Neural progenitor cell (in vitro differentiated cells): Measurements from ENCODE around the gene CALY. TPM values are rescaled to one million over a fixed set of nuclear protein-coding genes. Genes with fewer than 3 reads are reported as not detected.

Experiments used
- DNase-seq: peaks from one replicate; pipeline ENCODE4 v3.0.0-alpha.2; 2016; ENCODE audit warnings: low spot score
- H2AFZ ChIP-seq: fragments of 200-600 bp; sonication (generic); replicated peaks from 2 replicates; pipeline ENCODE4 v1.6.1; 2016; ENCODE audit warnings: antibody characterized with exemption
- H3F3A ChIP-seq: fragments of 200-600 bp; sonication (generic); 2 replicates; pipeline ENCODE4 v1.6.1; 2016; ENCODE audit warnings: antibody characterized with exemption, low read depth
- H3K27ac ChIP-seq: fragments of 200-600 bp; sonication (generic); 2 replicates; pipeline ENCODE4 v1.5.1; 2016; ENCODE audit warnings: mild to moderate bottlenecking
- H3K27me3 ChIP-seq: fragments of 200-600 bp; sonication (generic); 2 replicates; pipeline ENCODE4 v1.6.1; 2016; ENCODE audit warnings: mild to moderate bottlenecking, moderate library complexity
- H3K36me3 ChIP-seq: fragments of 200-600 bp; sonication (generic); 2 replicates; pipeline ENCODE4 v1.5.1; 2016
- H3K4me1 ChIP-seq: fragments of 200-600 bp; sonication (generic); 2 replicates; pipeline ENCODE4 v1.6.1; 2016; ENCODE audit warnings: mixed run types
- H3K4me2 ChIP-seq: fragments of 200-600 bp; sonication (generic); 2 replicates; pipeline ENCODE4 v1.6.1; 2016
- H3K4me3 ChIP-seq: fragments of 200-600 bp; sonication (generic); 2 replicates; pipeline ENCODE4 v1.5.1; 2016
- H3K79me2 ChIP-seq: fragments of 200-600 bp; sonication (generic); 2 replicates; pipeline ENCODE4 v1.6.1; 2016; ENCODE audit warnings: low read depth
- H3K9ac ChIP-seq: fragments of 200-600 bp; sonication (generic); 2 replicates; pipeline ENCODE4 v1.6.1; 2016
- H3K9me3 ChIP-seq: fragments of 200-600 bp; sonication (generic); 2 replicates; pipeline ENCODE4 v1.5.1; 2016; ENCODE audit warnings: low read depth
- H4K20me1 ChIP-seq: fragments of 200-600 bp; sonication (generic); 2 replicates; pipeline ENCODE4 v1.6.1; 2016; ENCODE audit warnings: low read depth
- H3K27ac Mint-ChIP-seq: 3 replicates; pipeline ENCODE4 v1.8.0; 2021; ENCODE audit warnings: mixed read lengths
- H3K27me3 Mint-ChIP-seq: 2 replicates; pipeline ENCODE4 v1.8.0; 2022; ENCODE audit warnings: low read depth, mild to moderate bottlenecking, inconsistent platforms, moderate library complexity, mixed read lengths; ENCODE audit not compliant: insufficient read depth
- H3K36me3 Mint-ChIP-seq: 3 replicates; pipeline ENCODE4 v1.8.0; 2021; ENCODE audit warnings: mixed read lengths
- H3K4me1 Mint-ChIP-seq: 3 replicates; pipeline ENCODE4 v1.8.0; 2021; ENCODE audit warnings: mixed read lengths
- H3K4me3 Mint-ChIP-seq: 3 replicates; pipeline ENCODE4 v1.8.0; 2021; ENCODE audit warnings: mild to moderate bottlenecking, moderate library complexity, mixed read lengths
- H3K9me3 Mint-ChIP-seq: 3 replicates; pipeline ENCODE4 v1.8.0; 2020; ENCODE audit warnings: mixed read lengths
- CTCF ChIP-seq: fragments of 200-600 bp; sonication (generic); IDR thresholded peaks from 2 replicates; pipeline ENCODE4 v1.5.1; 2017; ENCODE audit warnings: antibody characterized with exemption, mild to moderate bottlenecking
- EZH2 ChIP-seq: fragments of 200-600 bp; sonication (generic); IDR thresholded peaks from 2 replicates; pipeline ENCODE4 v1.6.1; 2017; ENCODE audit warnings: antibody characterized with exemption, mild to moderate bottlenecking, moderate library complexity
- EZH2phosphoT487 ChIP-seq: fragments of 200-600 bp; sonication (generic); IDR thresholded peaks from 2 replicates; pipeline ENCODE4 v1.6.1; 2017; ENCODE audit warnings: antibody characterized with exemption
- total RNA-seq: library from RNA; depleted of rRNA; stranded (reverse); fragments of >200 nt; gene quantifications from 2 replicates; pipeline ENCODE4 v1.2.3, GENCODE V29; 2015; ENCODE audit warnings: low replicate concordance

Gene CALY
- total RNA-seq, 1 donor from 2014 or later, result not detected

GRCh38 chr10:133328358-133329343 is 8.0 kb downstream of the CALY start:
- H3K27ac ChIP-seq, result no peak overlapping the region
- DNase-seq, result no peak
- H3K27ac Mint-ChIP-seq, result no peak overlapping the region
- H3K9ac ChIP-seq, result no peak overlapping the region
- H3K4me3 ChIP-seq, result no peak overlapping the region
- no peaks in the 10 kb centered on the region for H4K20me1 ChIP-seq
- peaks cover 86% of the 10 kb centered on the region for H3K27me3 ChIP-seq
- TF ChIP-seq EZH2, result no peak
- H3K9me3 Mint-ChIP-seq, result peaks cover 24% of the 10 kb centered on the region
- peaks cover 21% of the 10 kb centered on the region for H3K4me1 ChIP-seq
- H3K4me3 Mint-ChIP-seq, result no peak overlapping the region
- H2AFZ ChIP-seq, result no peak overlapping the region
- no peaks in the 10 kb centered on the region for H3K79me2 ChIP-seq
- H3K36me3 ChIP-seq, result no peaks in the 10 kb centered on the region
- H3K27me3 Mint-ChIP-seq, result peaks cover 48% of the 10 kb centered on the region
- H3K4me1 Mint-ChIP-seq, result peaks cover 19% of the 10 kb centered on the region
- peaks cover 2% of the 10 kb centered on the region for H3K36me3 Mint-ChIP-seq
- H3K9me3 ChIP-seq, result no peaks in the 10 kb centered on the region
- peak overlapping the region; percentile 80 for H3K4me2 ChIP-seq
- peaks cover 10% of the 10 kb centered on the region for H3F3A ChIP-seq

- DNase-seq, result no peak
- Histone ChIP-seq H3K27ac (no peak overlapping the region), H3K4me2 (no peak overlapping the region), H3K4me3 (no peak overlapping the region), H3K9me3 (no peaks in the 10 kb centered on the region), H3K79me2 (no peaks in the 10 kb centered on the region), H4K20me1 (no peaks in the 10 kb centered on the region), H3K27me3 (peaks cover 78% of the 10 kb centered on the region), H2AFZ (no peak overlapping the region), H3K4me1 (peaks cover 21% of the 10 kb centered on the region), H3K9ac (no peak overlapping the region), H3F3A (peaks cover 15% of the 10 kb centered on the region), H3K36me3 (no peaks in the 10 kb centered on the region)
- TF ChIP-seq CTCF (no peak), EZH2phosphoT487 (no peak), EZH2 (no peak)
- H3K36me3 Mint-ChIP-seq, result no peaks in the 10 kb centered on the region
- peaks cover 20% of the 10 kb centered on the region for H3K9me3 Mint-ChIP-seq
- peaks cover 42% of the 10 kb centered on the region for H3K27me3 Mint-ChIP-seq
- no peak overlapping the region for H3K27ac Mint-ChIP-seq
- H3K4me3 Mint-ChIP-seq, result no peak overlapping the region
- peaks cover 19% of the 10 kb centered on the region for H3K4me1 Mint-ChIP-seq
Measured at GRCh38 chr10:133327651-133328357, 8.9 kb downstream of the CALY start.

- Histone ChIP-seq H3K27ac (no peak overlapping the region), H3K4me3 (no peak overlapping the region), H3K79me2 (no peaks in the 10 kb centered on the region), H3K36me3 (no peaks in the 10 kb centered on the region), H2AFZ (no peak overlapping the region), H3K27me3 (peaks cover 70% of the 10 kb centered on the region), H3F3A (peaks cover 15% of the 10 kb centered on the region), H4K20me1 (no peaks in the 10 kb centered on the region), H3K4me2 (no peak overlapping the region), H3K9ac (no peak overlapping the region), H3K4me1 (peaks cover 21% of the 10 kb centered on the region), H3K9me3 (no peaks in the 10 kb centered on the region)
- DNase-seq, result no peak
- peaks cover 19% of the 10 kb centered on the region for H3K4me1 Mint-ChIP-seq
- H3K9me3 Mint-ChIP-seq, result peaks cover 11% of the 10 kb centered on the region
- H3K4me3 Mint-ChIP-seq, result peak overlapping the region; percentile 71
- TF ChIP-seq EZH2, result no peak
- no peak for TF ChIP-seq CTCF
- TF ChIP-seq EZH2phosphoT487, result no peak
- H3K27me3 Mint-ChIP-seq, result peaks cover 34% of the 10 kb centered on the region
- H3K27ac Mint-ChIP-seq, result no peak overlapping the region
- no peaks in the 10 kb centered on the region for H3K36me3 Mint-ChIP-seq
Measured at GRCh38 chr10:133326745-133327650, 9.7 kb downstream of the CALY start.
